ENCODE measurements around the gene TIRAP.

TIRAP gene

GRCh38 chr11:126318574-126319373 lies 35.9 kb downstream of the TIRAP start:
- no CpG with 5 or more reads among the region's 9 CpGs for WGBS (ENCODE audit: insufficient coverage, insufficient read length)
- no peaks in the 10 kb centered on the region for H3K27me3 ChIP-seq (ENCODE audit: control insufficient read depth, insufficient read depth, low read length)
- H3K27ac ChIP-seq (ENCODE audit: low read length) = no peak overlapping the region
- no peaks in the 10 kb centered on the region for H3K36me3 ChIP-seq (ENCODE audit: control insufficient read depth, insufficient read depth, low read length)
- H3K4me1 ChIP-seq (ENCODE audit: control insufficient read depth, insufficient read depth, low read length) = no peaks in the 10 kb centered on the region
- H3K9me3 ChIP-seq (ENCODE audit: control insufficient read depth, insufficient read depth, low read length) = no peaks in the 10 kb centered on the region
- no peak overlapping the region for H3K4me3 ChIP-seq (ENCODE audit: low read length)
- DNase-seq (ENCODE audit: low read depth, low spot score) = no peak

DNA sequence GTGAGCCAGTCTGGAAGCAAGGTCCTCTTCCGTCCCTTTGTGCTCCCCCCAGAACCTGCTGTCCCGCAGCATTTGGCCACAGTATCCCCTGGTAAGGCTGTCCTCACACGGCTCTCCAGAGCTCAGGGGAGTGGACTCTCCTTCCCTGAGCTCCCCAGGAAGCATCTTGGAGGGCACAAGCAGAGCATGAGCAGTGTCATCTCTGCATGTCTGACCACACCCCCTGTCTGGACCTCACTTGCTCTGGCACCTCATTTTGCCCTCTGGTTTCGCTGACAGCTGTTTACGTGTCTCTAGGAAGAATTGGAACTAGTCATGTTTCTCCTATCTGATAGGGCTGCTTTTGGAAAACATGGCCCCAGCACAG lies 36.5 kb downstream of the TIRAP start:
- no peak overlapping the region for H3K27ac ChIP-seq (ENCODE audit: low read length)
- H3K27me3 ChIP-seq (ENCODE audit: control insufficient read depth, insufficient read depth, low read length) = no peaks in the 10 kb centered on the region
- no peak for DNase-seq (ENCODE audit: low read depth, low spot score)
- no peaks in the 10 kb centered on the region for H3K4me1 ChIP-seq (ENCODE audit: control insufficient read depth, insufficient read depth, low read length)
- no peak overlapping the region for H3K4me3 ChIP-seq (ENCODE audit: low read length)
- H3K36me3 ChIP-seq (ENCODE audit: control insufficient read depth, insufficient read depth, low read length) = no peaks in the 10 kb centered on the region
- no peaks in the 10 kb centered on the region for H3K9me3 ChIP-seq (ENCODE audit: control insufficient read depth, insufficient read depth, low read length)
- no CpG with 5 or more reads among the region's 5 CpGs for WGBS (ENCODE audit: insufficient coverage, insufficient read length)

DNA sequence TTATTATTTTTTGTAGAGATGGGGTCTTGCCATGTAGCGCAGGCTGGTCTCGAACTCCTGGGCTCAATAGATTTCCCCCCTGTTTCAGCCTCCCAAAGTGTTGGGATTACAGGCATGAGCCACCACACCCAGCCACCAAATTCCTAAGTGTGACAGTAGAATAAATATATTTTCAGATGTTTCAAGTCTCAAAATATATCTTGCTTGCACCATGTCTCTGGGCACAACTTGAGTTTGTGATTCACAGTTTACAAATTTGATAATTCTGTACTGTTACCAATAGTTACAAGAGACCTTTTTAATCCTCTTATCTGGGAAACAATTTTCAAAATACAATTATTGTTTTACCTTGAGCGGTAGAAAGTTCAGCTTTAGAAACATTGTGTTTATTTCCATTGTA lies 40.1 kb downstream of the TIRAP start:
- no peak overlapping the region for H3K27ac ChIP-seq (ENCODE audit: low read length)
- DNase-seq (ENCODE audit: low read depth, low spot score) = no peak
- H3K4me3 ChIP-seq (ENCODE audit: low read length) = no peak overlapping the region
- H3K36me3 ChIP-seq (ENCODE audit: control insufficient read depth, insufficient read depth, low read length) = no peaks in the 10 kb centered on the region
- no CpG with 5 or more reads among the region's 3 CpGs for WGBS (ENCODE audit: insufficient coverage, insufficient read length)
- H3K27me3 ChIP-seq (ENCODE audit: control insufficient read depth, insufficient read depth, low read length) = no peaks in the 10 kb centered on the region
- no peaks in the 10 kb centered on the region for H3K9me3 ChIP-seq (ENCODE audit: control insufficient read depth, insufficient read depth, low read length)
- no peaks in the 10 kb centered on the region for H3K4me1 ChIP-seq (ENCODE audit: control insufficient read depth, insufficient read depth, low read length)

GRCh38 chr11:126327281-126328000 lies 44.5 kb downstream of the TIRAP start:
- Histone ChIP-seq H3K4me1 (ENCODE audit: control insufficient read depth, insufficient read depth, low read length) (no peaks in the 10 kb centered on the region), H3K4me3 (ENCODE audit: low read length) (no peak overlapping the region), H3K36me3 (ENCODE audit: control insufficient read depth, insufficient read depth, low read length) (0 out of 2 replicates have a peak, but pooled peaks cover 3% of the 10 kb centered on the region), H3K27ac (ENCODE audit: low read length) (no peak overlapping the region), H3K9me3 (ENCODE audit: control insufficient read depth, insufficient read depth, low read length) (no peaks in the 10 kb centered on the region), H3K27me3 (ENCODE audit: control insufficient read depth, insufficient read depth, low read length) (no peaks in the 10 kb centered on the region)
- no peak for DNase-seq (ENCODE audit: low read depth, low spot score)
- no CpG with 5 or more reads among the region's 17 CpGs for WGBS (ENCODE audit: insufficient coverage, insufficient read length)

DNA sequence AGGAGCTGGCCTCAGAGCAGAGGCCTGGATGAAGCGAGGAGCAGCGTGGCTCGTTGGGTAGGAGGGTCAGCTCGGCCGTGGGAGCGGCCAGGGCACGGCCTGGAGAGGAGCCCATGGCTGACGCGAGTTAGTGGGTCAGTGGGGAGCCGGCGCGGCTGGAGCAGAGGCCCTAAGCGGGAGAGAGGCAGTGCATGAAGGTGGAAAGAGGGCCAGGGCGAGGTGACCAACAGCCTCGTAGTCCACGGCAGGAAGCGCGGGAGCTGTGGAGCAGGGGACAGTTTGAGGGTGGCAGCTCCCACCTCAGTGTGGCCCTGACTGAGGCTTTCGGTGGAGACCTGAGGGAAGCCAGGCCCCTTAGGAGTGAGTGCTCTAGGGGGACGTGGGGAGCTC lies 45.1 kb downstream of the TIRAP start:
- Histone ChIP-seq H3K27me3 (ENCODE audit: control insufficient read depth, insufficient read depth, low read length) (no peaks in the 10 kb centered on the region), H3K9me3 (ENCODE audit: control insufficient read depth, insufficient read depth, low read length) (no peaks in the 10 kb centered on the region), H3K4me1 (ENCODE audit: control insufficient read depth, insufficient read depth, low read length) (no peaks in the 10 kb centered on the region), H3K4me3 (ENCODE audit: low read length) (no peak overlapping the region), H3K27ac (ENCODE audit: low read length) (no peak overlapping the region), H3K36me3 (ENCODE audit: control insufficient read depth, insufficient read depth, low read length) (0 out of 2 replicates have a peak, but pooled peaks cover 3% of the 10 kb centered on the region)
- no CpG with 5 or more reads among the region's 20 CpGs for WGBS (ENCODE audit: insufficient coverage, insufficient read length)
- DNase-seq (ENCODE audit: low read depth, low spot score) = no peak

- Histone ChIP-seq H3K27me3 (ENCODE audit: control insufficient read depth, insufficient read depth, low read length) (no peaks in the 10 kb centered on the region), H3K4me1 (ENCODE audit: control insufficient read depth, insufficient read depth, low read length) (no peaks in the 10 kb centered on the region), H3K36me3 (ENCODE audit: control insufficient read depth, insufficient read depth, low read length) (0 out of 2 replicates have a peak, but pooled peaks cover 3% of the 10 kb centered on the region), H3K27ac (ENCODE audit: low read length) (no peak overlapping the region), H3K9me3 (ENCODE audit: control insufficient read depth, insufficient read depth, low read length) (no peaks in the 10 kb centered on the region), H3K4me3 (ENCODE audit: low read length) (no peak overlapping the region)
- DNase-seq (ENCODE audit: low read depth, low spot score) = no peak
- no CpG with 5 or more reads among the region's 12 CpGs for WGBS (ENCODE audit: insufficient coverage, insufficient read length)
Observed at GRCh38 chr11:126328444-126328843, 45.6 kb downstream of the TIRAP start.

- Histone ChIP-seq H3K9me3 (ENCODE audit: control insufficient read depth, insufficient read depth, low read length) (no peaks in the 10 kb centered on the region), H3K4me1 (ENCODE audit: control insufficient read depth, insufficient read depth, low read length) (no peaks in the 10 kb centered on the region), H3K4me3 (ENCODE audit: low read length) (no peak overlapping the region), H3K36me3 (ENCODE audit: control insufficient read depth, insufficient read depth, low read length) (0 out of 2 replicates have a peak, but pooled peaks cover 3% of the 10 kb centered on the region), H3K27ac (ENCODE audit: low read length) (no peak overlapping the region), H3K27me3 (ENCODE audit: control insufficient read depth, insufficient read depth, low read length) (no peaks in the 10 kb centered on the region)
- DNase-seq (ENCODE audit: low read depth, low spot score) = no peak
- no CpG with 5 or more reads among the region's 9 CpGs for WGBS (ENCODE audit: insufficient coverage, insufficient read length)
Observed at GRCh38 chr11:126328938-126329643, 46.2 kb downstream of the TIRAP start.

DNA sequence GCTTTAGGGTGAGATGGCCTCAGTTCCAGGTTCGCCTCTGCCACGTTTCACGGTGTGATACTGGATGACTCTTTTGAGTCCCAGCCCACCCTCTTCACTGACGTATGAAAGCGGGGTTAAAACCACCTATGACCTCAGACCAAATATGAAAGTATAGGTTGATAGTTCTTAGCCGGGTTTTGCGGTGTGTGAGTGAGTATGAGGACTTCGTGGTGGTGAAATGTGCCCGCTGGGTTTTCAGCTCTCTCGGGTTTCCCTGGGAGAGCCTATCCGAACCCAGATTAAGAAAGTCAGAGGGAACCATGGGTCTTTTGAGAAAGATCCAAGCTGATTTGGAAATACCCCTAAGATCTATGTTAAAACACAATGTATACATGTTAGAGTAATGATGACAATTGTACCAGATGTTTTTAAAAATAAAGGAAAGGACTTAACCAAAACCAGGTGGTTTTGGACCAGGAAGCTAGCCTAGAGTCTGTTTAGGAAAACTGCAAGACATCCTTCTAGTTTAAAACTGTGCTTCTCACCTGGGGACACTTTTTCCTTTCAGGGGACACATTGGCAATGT lies 46.8 kb downstream of the TIRAP start:
- Histone ChIP-seq H3K27me3 (ENCODE audit: control insufficient read depth, insufficient read depth, low read length) (no peaks in the 10 kb centered on the region), H3K4me3 (ENCODE audit: low read length) (no peak overlapping the region), H3K36me3 (ENCODE audit: control insufficient read depth, insufficient read depth, low read length) (0 out of 2 replicates have a peak, but pooled peaks cover 3% of the 10 kb centered on the region), H3K4me1 (ENCODE audit: control insufficient read depth, insufficient read depth, low read length) (no peaks in the 10 kb centered on the region), H3K27ac (ENCODE audit: low read length) (no peak overlapping the region), H3K9me3 (ENCODE audit: control insufficient read depth, insufficient read depth, low read length) (no peaks in the 10 kb centered on the region)
- no CpG with 5 or more reads among the region's 11 CpGs for WGBS (ENCODE audit: insufficient coverage, insufficient read length)
- DNase-seq (ENCODE audit: low read depth, low spot score) = no peak

GRCh38 chr11:126331286-126331685 lies 48.4 kb downstream of the TIRAP start:
- 0 out of 2 replicates have a peak, but pooled peaks cover 3% of the 10 kb centered on the region for H3K36me3 ChIP-seq (ENCODE audit: control insufficient read depth, insufficient read depth, low read length)
- DNase-seq (ENCODE audit: low read depth, low spot score) = no peak
- no peaks in the 10 kb centered on the region for H3K4me1 ChIP-seq (ENCODE audit: control insufficient read depth, insufficient read depth, low read length)
- H3K4me3 ChIP-seq (ENCODE audit: low read length) = no peak overlapping the region
- H3K9me3 ChIP-seq (ENCODE audit: control insufficient read depth, insufficient read depth, low read length) = no peaks in the 10 kb centered on the region
- H3K27me3 ChIP-seq (ENCODE audit: control insufficient read depth, insufficient read depth, low read length) = no peaks in the 10 kb centered on the region
- WGBS (ENCODE audit: insufficient coverage, insufficient read length) = no CpG with 5 or more reads among the region's 13 CpGs
- no peak overlapping the region for H3K27ac ChIP-seq (ENCODE audit: low read length)

- no CpG with 5 or more reads among the region's 5 CpGs for WGBS (ENCODE audit: insufficient coverage, insufficient read length)
- Histone ChIP-seq H3K27me3 (ENCODE audit: control insufficient read depth, insufficient read depth, low read length) (no peaks in the 10 kb centered on the region), H3K9me3 (ENCODE audit: control insufficient read depth, insufficient read depth, low read length) (no peaks in the 10 kb centered on the region), H3K36me3 (ENCODE audit: control insufficient read depth, insufficient read depth, low read length) (0 out of 2 replicates have a peak, but pooled peaks cover 3% of the 10 kb centered on the region), H3K4me3 (ENCODE audit: low read length) (no peak overlapping the region), H3K27ac (ENCODE audit: low read length) (no peak overlapping the region), H3K4me1 (ENCODE audit: control insufficient read depth, insufficient read depth, low read length) (peaks cover 2% of the 10 kb centered on the region; the same call in 1 of the 2 replicates)
- no peak for DNase-seq (ENCODE audit: low read depth, low spot score)
Observed at GRCh38 chr11:126332221-126332711, 49.4 kb downstream of the TIRAP start.

Data from iPS DF 6.9 (cell line).